Natural killer cell treated with Interleukin-12 subunit alpha and Interleukin-12 subunit beta and Interleukin-15 and Interleukin-18, amount 100 ng/mL, for 72 hours (primary cell): ENCODE data around the gene GFPT1. TPM values are rescaled to one million over a fixed set of nuclear protein-coding genes. Genes with fewer than 3 reads are reported as not detected.

ENCODE experiments used
- ATAC-seq, 2 donors: fragments of 150-1000 bp; cut with Tn5 transposase in 1 of 2; sonication (Bioruptor Pico), chemical (Tn5 transposase) in 1 of 2; 2 replicates each; pipeline ENCODE4 v1.10.0; 2021
- DNase-seq: peaks from one replicate; pipeline ENCODE4 v3.0.0; 2022; ENCODE audit warnings: low spot score
- H3K27ac Mint-ChIP-seq, 2 donors: 1 replicate in 1 of 2; 2 replicates in 1 of 2; pipeline ENCODE4 v1.8.0; 2022; ENCODE audit warnings: mixed read lengths in 2 of 2, mild to moderate bottlenecking in 1 of 2, moderate library complexity in 1 of 2
- H3K27me3 Mint-ChIP-seq, 2 donors: 1 replicate in 1 of 2; 2 replicates in 1 of 2; pipeline ENCODE4 v1.8.0; 2022; ENCODE audit warnings: mixed read lengths in 2 of 2
- H3K36me3 Mint-ChIP-seq: one replicate; pipeline ENCODE4 v1.8.0; 2022; ENCODE audit warnings: mixed read lengths
- H3K4me1 Mint-ChIP-seq, 2 donors: 1 replicate in 1 of 2; 2 replicates in 1 of 2; pipeline ENCODE4 v1.8.0; 2022; ENCODE audit warnings: low read depth in 2 of 2, mixed read lengths in 2 of 2, mild to moderate bottlenecking in 1 of 2
- H3K4me3 Mint-ChIP-seq: one replicate; pipeline ENCODE4 v1.8.0; 2022; ENCODE audit warnings: mixed read lengths
- H3K9me3 Mint-ChIP-seq: 2 replicates; pipeline ENCODE4 v1.8.0; 2022; ENCODE audit warnings: mixed read lengths
- total RNA-seq, 2 donors: library from RNA; stranded (reverse); gene quantifications; one replicate each; pipeline ENCODE4 v1.2.3, GENCODE V29; 2022

Gene GFPT1
- total RNA-seq, 2 donors from 2014 or later = 46.7 to 50.5 TPM

GRCh38 chr2:69333352-69333751 lies 53.7 kb downstream of the GFPT1 start:
- Mint-ChIP-seq H3K27ac (no peak overlapping the region), H3K9me3 (no peaks in the 10 kb centered on the region), H3K36me3 (peaks cover 28% of the 10 kb centered on the region), H3K4me1 (no peaks in the 10 kb centered on the region), H3K27me3 (no peaks in the 10 kb centered on the region), H3K4me3 (no peak overlapping the region)
- DNase-seq (no peak), ATAC-seq (no peak)

- no peaks in the 10 kb centered on the region for H3K27me3 Mint-ChIP-seq
- ATAC-seq = no peak
- H3K4me3 Mint-ChIP-seq = no peak overlapping the region
- no peaks in the 10 kb centered on the region for H3K4me1 Mint-ChIP-seq
- H3K36me3 Mint-ChIP-seq = peaks cover 36% of the 10 kb centered on the region
- no peak overlapping the region for H3K27ac Mint-ChIP-seq
- no peaks in the 10 kb centered on the region for H3K9me3 Mint-ChIP-seq
- no peak for DNase-seq
Observed at GRCh38 chr2:69330781-69331180, 56.2 kb downstream of the GFPT1 start.

- peaks cover 29% of the 10 kb centered on the region for H3K36me3 Mint-ChIP-seq
- H3K27ac Mint-ChIP-seq = no peak overlapping the region
Observed at GRCh38 chr2:69322631-69323030, 64.4 kb downstream of the GFPT1 start.

GRCh38 chr2:69316550-69316949 lies 70.5 kb downstream of the GFPT1 start:
- ATAC-seq (no peak), DNase-seq (no peak)
- Mint-ChIP-seq H3K36me3 (peaks cover 4% of the 10 kb centered on the region), H3K27me3 (no peaks in the 10 kb centered on the region), H3K4me1 (peaks cover 0 to 3% of the 10 kb centered on the region in 2 donors), H3K9me3 (peaks cover 3% of the 10 kb centered on the region), H3K27ac (no peak overlapping the region), H3K4me3 (no peak overlapping the region)

More at GRCh38 chr2:69322631-69323030, 64.4 kb downstream of the GFPT1 start:
- H3K27me3 Mint-ChIP-seq = no peaks in the 10 kb centered on the region
- no peak for DNase-seq
- no peak for ATAC-seq
- H3K9me3 Mint-ChIP-seq = no peaks in the 10 kb centered on the region
- H3K4me3 Mint-ChIP-seq = no peak overlapping the region
- H3K4me1 Mint-ChIP-seq = peaks cover 0 to under 1% of the 10 kb centered on the region in 2 donors

GRCh38 chr2:69315160-69315761 lies 71.8 kb downstream of the GFPT1 start:
- Mint-ChIP-seq H3K27ac (no peak overlapping the region), H3K4me1 (peaks cover 0 to 5% of the 10 kb centered on the region in 2 donors), H3K36me3 (peaks cover 4% of the 10 kb centered on the region), H3K27me3 (no peaks in the 10 kb centered on the region), H3K4me3 (no peak overlapping the region), H3K9me3 (peaks cover 3% of the 10 kb centered on the region)
- no peak for ATAC-seq
- no peak for DNase-seq

- H3K4me1 Mint-ChIP-seq = peaks cover 21 to 26% of the 10 kb centered on the region in 2 donors
- H3K27ac Mint-ChIP-seq = no peak overlapping the region
- no peak for ATAC-seq
- no peak overlapping the region for H3K4me3 Mint-ChIP-seq
- no peak for DNase-seq
- peaks cover 3% of the 10 kb centered on the region for H3K9me3 Mint-ChIP-seq
- peaks cover 0 to 13% of the 10 kb centered on the region in 2 donors for H3K27me3 Mint-ChIP-seq
- no peaks in the 10 kb centered on the region for H3K36me3 Mint-ChIP-seq
Observed at GRCh38 chr2:69311024-69311416, 76.0 kb downstream of the GFPT1 start.

GRCh38 chr2:69310111-69311023 lies 76.7 kb downstream of the GFPT1 start:
- Mint-ChIP-seq H3K9me3 (peaks cover 3% of the 10 kb centered on the region), H3K4me3 (no peak overlapping the region), H3K27me3 (peaks cover 0 to 14% of the 10 kb centered on the region in 2 donors), H3K4me1 (peaks cover 21 to 27% of the 10 kb centered on the region in 2 donors), H3K27ac (no peak overlapping the region), H3K36me3 (no peaks in the 10 kb centered on the region)
- ATAC-seq (no peak), DNase-seq (no peak)

GRCh38 chr2:69309351-69310110 lies 77.5 kb downstream of the GFPT1 start:
- ATAC-seq = no peak
- Mint-ChIP-seq H3K4me1 (peaks cover 21 to 27% of the 10 kb centered on the region in 2 donors), H3K9me3 (peaks cover 3% of the 10 kb centered on the region), H3K4me3 (no peak overlapping the region), H3K27me3 (peaks cover under 1 to 14% of the 10 kb centered on the region in 2 donors), H3K27ac (no peak overlapping the region), H3K36me3 (no peaks in the 10 kb centered on the region)
- no peak for DNase-seq

- H3K9me3 Mint-ChIP-seq = peaks cover 3% of the 10 kb centered on the region
- H3K4me1 Mint-ChIP-seq = peaks cover 21 to 27% of the 10 kb centered on the region in 2 donors
- H3K27ac Mint-ChIP-seq = no peak overlapping the region
- no peak overlapping the region for H3K4me3 Mint-ChIP-seq
- no peak for ATAC-seq
- no peaks in the 10 kb centered on the region for H3K36me3 Mint-ChIP-seq
- no peak for DNase-seq
- peaks cover 9 to 21% of the 10 kb centered on the region in 2 donors for H3K27me3 Mint-ChIP-seq
Observed at GRCh38 chr2:69308338-69308737, 78.7 kb downstream of the GFPT1 start.

GRCh38 chr2:69307579-69308064 lies 79.4 kb downstream of the GFPT1 start:
- DNase-seq = no peak
- peaks cover 15 to 23% of the 10 kb centered on the region in 2 donors for H3K27me3 Mint-ChIP-seq

GRCh38 chr2:69306822-69307578 lies 80.0 kb downstream of the GFPT1 start:
- H3K36me3 Mint-ChIP-seq = no peaks in the 10 kb centered on the region
- ATAC-seq = peak; percentile 88
- peaks cover 16 to 26% of the 10 kb centered on the region in 2 donors for H3K27me3 Mint-ChIP-seq
- peak overlapping the region; percentile 59 for H3K4me3 Mint-ChIP-seq
- no peaks in the 10 kb centered on the region for H3K9me3 Mint-ChIP-seq
- peaks cover 21 to 27% of the 10 kb centered on the region in 2 donors for H3K4me1 Mint-ChIP-seq
- H3K27ac Mint-ChIP-seq = no peak overlapping the region
- DNase-seq = peak; percentile 74

More at GRCh38 chr2:69307579-69308064, 79.4 kb downstream of the GFPT1 start:
- Mint-ChIP-seq H3K9me3 (no peaks in the 10 kb centered on the region), H3K36me3 (no peaks in the 10 kb centered on the region), H3K4me3 (peak overlapping the region; percentile 59), H3K4me1 (peaks cover 21 to 27% of the 10 kb centered on the region in 2 donors), H3K27ac (no peak overlapping the region)
- ATAC-seq = no peak

GRCh38 chr2:69306393-69306821 lies 80.6 kb downstream of the GFPT1 start:
- H3K9me3 Mint-ChIP-seq = no peaks in the 10 kb centered on the region

More at GRCh38 chr2:69306393-69306821, 80.6 kb downstream of the GFPT1 start:
- Mint-ChIP-seq H3K27me3 (peaks cover 16 to 26% of the 10 kb centered on the region in 2 donors), H3K4me1 (peaks cover 21 to 27% of the 10 kb centered on the region in 2 donors), H3K27ac (no peak overlapping the region), H3K36me3 (no peaks in the 10 kb centered on the region), H3K4me3 (peak overlapping the region; percentile 37)
- DNase-seq = no peak
- ATAC-seq = peak in 1 of 2 donors; percentile 2
